Measurements from ENCODE around the gene RPLP2. TPM values are rescaled to one million over a fixed set of nuclear protein-coding genes. Genes with fewer than 3 reads are reported as not detected.

RPLP2 gene
- total RNA-seq, 1 experiment from 2014 or later: 2,142 TPM

DNA sequence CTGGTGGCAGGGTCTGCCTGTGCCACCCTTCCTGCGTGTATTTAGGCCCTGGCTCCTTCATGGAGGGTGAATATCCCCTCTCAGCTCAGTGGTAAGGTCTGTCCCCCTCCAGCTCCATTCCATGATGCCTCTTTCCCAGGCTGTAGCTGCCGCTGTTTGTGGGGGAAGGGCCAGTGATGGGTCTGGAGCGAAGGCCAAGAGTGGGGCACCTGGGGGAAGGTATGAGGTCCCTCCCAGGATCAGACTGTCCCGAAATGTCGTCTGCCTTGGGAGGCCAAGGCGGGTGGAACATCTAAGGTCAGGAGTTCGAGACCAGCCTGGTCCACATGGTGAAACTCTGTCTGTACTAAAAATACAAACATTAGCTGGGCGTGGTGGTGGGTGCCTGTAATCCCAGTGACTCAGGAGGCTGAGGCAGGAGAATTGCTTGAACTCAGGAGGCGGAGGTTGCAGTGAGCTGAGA, 24.1 kb downstream of the RPLP2 start:
- TF ChIP-seq, protein P1, sequence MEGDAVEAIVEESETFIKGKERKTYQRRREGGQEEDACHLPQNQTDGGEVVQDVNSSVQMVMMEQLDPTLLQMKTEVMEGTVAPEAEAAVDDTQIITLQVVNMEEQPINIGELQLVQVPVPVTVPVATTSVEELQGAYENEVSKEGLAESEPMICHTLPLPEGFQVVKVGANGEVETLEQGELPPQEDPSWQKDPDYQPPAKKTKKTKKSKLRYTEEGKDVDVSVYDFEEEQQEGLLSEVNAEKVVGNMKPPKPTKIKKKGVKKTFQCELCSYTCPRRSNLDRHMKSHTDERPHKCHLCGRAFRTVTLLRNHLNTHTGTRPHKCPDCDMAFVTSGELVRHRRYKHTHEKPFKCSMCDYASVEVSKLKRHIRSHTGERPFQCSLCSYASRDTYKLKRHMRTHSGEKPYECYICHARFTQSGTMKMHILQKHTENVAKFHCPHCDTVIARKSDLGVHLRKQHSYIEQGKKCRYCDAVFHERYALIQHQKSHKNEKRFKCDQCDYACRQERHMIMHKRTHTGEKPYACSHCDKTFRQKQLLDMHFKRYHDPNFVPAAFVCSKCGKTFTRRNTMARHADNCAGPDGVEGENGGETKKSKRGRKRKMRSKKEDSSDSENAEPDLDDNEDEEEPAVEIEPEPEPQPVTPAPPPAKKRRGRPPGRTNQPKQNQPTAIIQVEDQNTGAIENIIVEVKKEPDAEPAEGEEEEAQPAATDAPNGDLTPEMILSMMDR (IDR thresholded peaks at IDR 0.05; ENCODE audit: unreplicated experiment): no peak
- H3K36me3 Mint-ChIP-seq (ENCODE audit: insufficient read depth, unreplicated experiment): peaks cover 53% of the 10 kb centered on the region
- H3K27ac Mint-ChIP-seq (ENCODE audit: low read depth, unreplicated experiment): peak overlapping the region; percentile 94
- intact Hi-C loops (cut with micrococcal nuclease): loop anchor here (1.0 kb wide), 1 partner anchor 15 kb away; no protein-coding TSS in a partner anchor
- ChIA-PET POLR2A (interaction anchor here (0.6 to 11.4 kb wide), 22 partner anchors 9 to 300 kb away, joined by 3 to 274 read pairs (median 6); partner anchors contain the start of genes EPS8L2, GATD1, PHRF1 and PIDD1), CTCF (interaction anchor here (0.7 to 1.6 kb wide), 3 partner anchors 10 to 86 kb away, joined by 3 to 6 read pairs (median 3); no protein-coding TSS in a partner anchor)
- BruUV-seq (replicated peaks): no TSS peak
- peak overlapping the region; percentile 81 for H3K4me3 Mint-ChIP-seq (ENCODE audit: unreplicated experiment)
- DNase-seq (ENCODE audit: unreplicated experiment): peak; percentile 57
- no peaks in the 10 kb centered on the region for H3K9me3 Mint-ChIP-seq (ENCODE audit: unreplicated experiment)
- H3K4me1 Mint-ChIP-seq (ENCODE audit: insufficient read depth, unreplicated experiment): peaks cover 21% of the 10 kb centered on the region
- H3K27me3 Mint-ChIP-seq (ENCODE audit: insufficient read depth, unreplicated experiment): no peaks in the 10 kb centered on the region

GRCh38 chr11:834371-835316, 24.9 kb downstream of the RPLP2 start:
- peaks cover 60% of the 10 kb centered on the region for H3K36me3 Mint-ChIP-seq (ENCODE audit: insufficient read depth, unreplicated experiment)
- CTCF ChIA-PET: interaction anchor here (0.8 to 1.6 kb wide), 4 partner anchors 10 to 87 kb away, joined by 3 to 6 read pairs (median 4); no protein-coding TSS in a partner anchor
- BruUV-seq (replicated peaks): TSS peak; percentile 59

DNA sequence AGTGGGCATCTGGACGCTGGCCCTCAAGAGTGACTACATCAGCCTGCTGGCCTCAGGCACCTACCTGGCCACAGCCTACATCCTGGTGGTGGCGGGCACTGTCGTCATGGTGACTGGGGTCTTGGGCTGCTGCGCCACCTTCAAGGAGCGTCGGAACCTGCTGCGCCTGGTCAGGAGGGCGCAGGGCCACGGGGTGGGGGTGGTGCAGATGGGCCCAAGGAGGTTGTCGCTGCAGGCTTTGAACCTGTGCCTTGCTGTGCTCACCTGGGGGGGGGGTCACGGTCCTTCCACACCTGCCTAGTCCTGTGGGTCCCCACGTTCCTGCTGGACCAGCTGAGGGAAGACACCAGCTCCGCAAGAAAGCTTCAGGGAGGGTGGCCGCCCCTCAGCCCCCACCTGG, 26.5 kb downstream of the RPLP2 start:
- POLR2A ChIA-PET: interaction anchor here (0.6 to 11.4 kb wide), 5 partner anchors 7 to 1678 kb away, joined by 3 to 274 read pairs (median 3); partner anchors contain the start of gene PNPLA2
- no TSS peak for BruUV-seq (replicated peaks)

More at GRCh38 chr11:834371-835316, 24.9 kb downstream of the RPLP2 start:
- intact Hi-C loops (cut with micrococcal nuclease): loop anchor here (1.0 kb wide), 1 partner anchor 15 kb away; no protein-coding TSS in a partner anchor
- no peaks in the 10 kb centered on the region for H3K9me3 Mint-ChIP-seq (ENCODE audit: unreplicated experiment)
- DNase-seq (ENCODE audit: unreplicated experiment): peak; percentile 92
- H3K27ac Mint-ChIP-seq (ENCODE audit: low read depth, unreplicated experiment): peak overlapping the region; percentile 94
- POLR2A ChIA-PET: interaction anchor here (0.7 to 11.4 kb wide), 21 partner anchors 9 to 301 kb away, joined by 3 to 274 read pairs (median 6); partner anchors contain the start of genes EPS8L2, PHRF1, PIDD1 and PNPLA2
- H3K4me1 Mint-ChIP-seq (ENCODE audit: insufficient read depth, unreplicated experiment): peaks cover 24% of the 10 kb centered on the region
- TF ChIP-seq, protein P1 (IDR thresholded peaks at IDR 0.05; ENCODE audit: unreplicated experiment): no peak
- H3K27me3 Mint-ChIP-seq (ENCODE audit: insufficient read depth, unreplicated experiment): no peaks in the 10 kb centered on the region
- peak overlapping the region; percentile 81 for H3K4me3 Mint-ChIP-seq (ENCODE audit: unreplicated experiment)

More for the DNA sequence above, 26.5 kb downstream of the RPLP2 start:
- CTCF ChIA-PET: no interaction called here
- Mint-ChIP-seq H3K36me3 (ENCODE audit: insufficient read depth, unreplicated experiment) (peaks cover 77% of the 10 kb centered on the region), H3K9me3 (ENCODE audit: unreplicated experiment) (no peaks in the 10 kb centered on the region), H3K4me3 (ENCODE audit: unreplicated experiment) (no peak overlapping the region), H3K4me1 (ENCODE audit: insufficient read depth, unreplicated experiment) (peaks cover 33% of the 10 kb centered on the region), H3K27me3 (ENCODE audit: insufficient read depth, unreplicated experiment) (no peaks in the 10 kb centered on the region), H3K27ac (ENCODE audit: low read depth, unreplicated experiment) (no peak overlapping the region)
- TF ChIP-seq, protein P1 (IDR thresholded peaks at IDR 0.05; ENCODE audit: unreplicated experiment): no peak
- no peak for DNase-seq (ENCODE audit: unreplicated experiment)
- intact Hi-C loops (cut with micrococcal nuclease): no loop called here
